Activated T-helper 1 cell treated with anti-CD3 and anti-CD28 coated beads, Interleukin-12 subunit alpha, Interleukin-12 subunit beta, Interleukin-2, Interleukin-4 antibody, amounts not matched to agents 30 ng/mL and 10 ng/mL and 1 ng/mL, durations not matched to agents 14 hours and 24 hours and 36 hours (primary cell): ENCODE results near the gene CUL4A. TPM values are rescaled to one million over a fixed set of nuclear protein-coding genes. Genes with fewer than 3 reads are reported as not detected.
A peak's percentile ranks its signal among the peaks of the same experiment; 100 is the strongest.

Experiments used
- DNase-seq: peaks from one replicate; pipeline ENCODE4 v3.0.0; 2021; ENCODE audit warnings: low spot score
- H3K27ac Mint-ChIP-seq: one replicate; pipeline ENCODE4 v1.8.0; 2021; ENCODE audit warnings: mild to moderate bottlenecking, mixed read lengths
- H3K27me3 Mint-ChIP-seq: one replicate; pipeline ENCODE4 v1.8.0; 2022; ENCODE audit warnings: mild to moderate bottlenecking, moderate library complexity, mixed read lengths; ENCODE audit not compliant: insufficient read depth
- H3K36me3 Mint-ChIP-seq: one replicate; pipeline ENCODE4 v1.8.0; 2021; ENCODE audit warnings: low read depth, mixed read lengths
- H3K4me1 Mint-ChIP-seq: one replicate; pipeline ENCODE4 v1.8.0; 2021; ENCODE audit warnings: low read depth, mixed read lengths
- H3K4me3 Mint-ChIP-seq: one replicate; pipeline ENCODE4 v1.8.0; 2021; ENCODE audit warnings: mild to moderate bottlenecking, moderate library complexity, mixed read lengths
- H3K9me3 Mint-ChIP-seq: one replicate; pipeline ENCODE4 v1.8.0; 2021; ENCODE audit warnings: mixed read lengths
- intact Hi-C: fragments of 100-400 bp; cut with micrococcal nuclease; formaldehyde crosslinking; loops from one replicate; pipeline ENCODE4 v1.15.1; 2024
- total RNA-seq: library from RNA; stranded (reverse); gene quantifications from 2 replicates; pipeline ENCODE4 v1.2.3, GENCODE V29; 2022

CUL4A gene
- total RNA-seq, 1 donor from 2014 or later, result 86.5 TPM

DNA sequence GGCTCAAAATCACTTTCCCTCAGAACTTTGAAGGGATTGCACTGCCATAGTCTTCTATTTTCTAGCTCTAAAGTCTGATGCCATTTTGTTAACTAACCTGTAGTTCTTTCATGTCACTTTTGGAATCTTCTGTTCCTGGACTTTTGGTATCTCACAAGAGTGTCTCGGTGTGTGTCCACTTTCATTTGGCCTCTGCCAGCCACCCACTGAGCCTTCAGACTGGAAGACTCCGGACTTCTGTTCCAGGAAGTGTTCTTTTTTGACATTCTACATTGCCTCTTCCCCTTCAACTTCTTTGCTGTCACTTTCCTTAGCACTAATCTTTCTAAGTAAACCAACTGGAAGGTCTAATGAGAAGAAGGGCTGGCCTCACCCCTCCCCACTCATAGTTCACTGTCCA, 62.6 kb downstream of the CUL4A start:
- Mint-ChIP-seq H3K9me3 (no peaks in the 10 kb centered on the region), H3K27ac (no peak overlapping the region), H3K27me3 (peaks cover 1% of the 10 kb centered on the region), H3K36me3 (peaks cover 9% of the 10 kb centered on the region), H3K4me3 (no peak overlapping the region), H3K4me1 (peaks cover 7% of the 10 kb centered on the region)
- no peak for DNase-seq
- intact Hi-C loops, result no loop called here

DNA sequence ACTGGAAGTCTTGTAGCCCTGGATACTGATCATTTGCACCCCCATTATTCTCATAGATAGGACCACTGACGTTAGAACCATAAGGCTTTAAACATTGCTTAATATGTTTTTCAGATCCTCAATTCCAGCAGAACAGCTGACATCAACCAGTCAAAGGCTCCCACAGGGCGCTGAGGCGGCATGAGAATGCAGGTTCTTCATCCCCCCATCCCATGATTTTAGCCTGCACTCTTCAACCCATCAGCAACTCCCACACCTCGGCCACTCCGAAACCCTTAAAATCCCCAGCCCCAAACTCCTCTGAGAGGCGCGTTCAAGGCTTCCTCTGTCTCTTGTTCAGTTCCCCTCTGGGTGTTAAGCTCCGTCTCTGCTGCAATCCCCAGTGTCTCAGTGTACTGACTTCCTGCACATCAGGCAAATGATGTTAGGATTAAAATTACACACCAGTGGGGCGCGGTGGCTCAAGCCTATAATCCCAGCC, 63.3 kb downstream of the CUL4A start:
- DNase-seq, result no peak
- H3K36me3 Mint-ChIP-seq, result peaks cover 6% of the 10 kb centered on the region
- H3K4me1 Mint-ChIP-seq, result peaks cover 7% of the 10 kb centered on the region
- no peak overlapping the region for H3K27ac Mint-ChIP-seq
- H3K27me3 Mint-ChIP-seq, result peaks cover 1% of the 10 kb centered on the region
- no peaks in the 10 kb centered on the region for H3K9me3 Mint-ChIP-seq
- no peak overlapping the region for H3K4me3 Mint-ChIP-seq
- intact Hi-C loops, result no loop called here

DNA sequence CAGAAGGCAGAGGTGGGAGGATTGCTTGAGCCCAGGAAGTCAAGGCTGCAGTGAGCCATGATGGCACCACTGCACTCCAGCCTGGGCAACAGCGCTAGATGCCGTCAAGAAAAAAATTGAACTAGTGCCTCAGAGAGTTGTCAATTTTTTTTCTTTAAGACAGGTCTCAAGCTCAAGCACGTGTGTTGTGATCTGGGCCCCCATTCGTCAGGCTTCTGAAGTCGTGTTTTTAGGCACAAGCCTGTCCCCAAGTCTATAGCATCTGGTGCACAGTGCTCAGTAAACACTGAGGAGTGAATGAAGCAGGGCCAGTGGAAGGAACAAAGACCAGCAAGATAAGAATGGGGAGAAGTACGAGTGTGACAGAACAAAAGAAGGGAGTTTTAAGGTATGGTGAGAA, 63.9 kb downstream of the CUL4A start:
- no peak for DNase-seq
- no peaks in the 10 kb centered on the region for H3K9me3 Mint-ChIP-seq
- peaks cover 1% of the 10 kb centered on the region for H3K27me3 Mint-ChIP-seq
- H3K36me3 Mint-ChIP-seq, result peaks cover 5% of the 10 kb centered on the region
- no peak overlapping the region for H3K4me3 Mint-ChIP-seq
- intact Hi-C loops, result no loop called here
- peak overlapping the region; percentile 23 for H3K27ac Mint-ChIP-seq
- peaks cover 7% of the 10 kb centered on the region for H3K4me1 Mint-ChIP-seq

DNA sequence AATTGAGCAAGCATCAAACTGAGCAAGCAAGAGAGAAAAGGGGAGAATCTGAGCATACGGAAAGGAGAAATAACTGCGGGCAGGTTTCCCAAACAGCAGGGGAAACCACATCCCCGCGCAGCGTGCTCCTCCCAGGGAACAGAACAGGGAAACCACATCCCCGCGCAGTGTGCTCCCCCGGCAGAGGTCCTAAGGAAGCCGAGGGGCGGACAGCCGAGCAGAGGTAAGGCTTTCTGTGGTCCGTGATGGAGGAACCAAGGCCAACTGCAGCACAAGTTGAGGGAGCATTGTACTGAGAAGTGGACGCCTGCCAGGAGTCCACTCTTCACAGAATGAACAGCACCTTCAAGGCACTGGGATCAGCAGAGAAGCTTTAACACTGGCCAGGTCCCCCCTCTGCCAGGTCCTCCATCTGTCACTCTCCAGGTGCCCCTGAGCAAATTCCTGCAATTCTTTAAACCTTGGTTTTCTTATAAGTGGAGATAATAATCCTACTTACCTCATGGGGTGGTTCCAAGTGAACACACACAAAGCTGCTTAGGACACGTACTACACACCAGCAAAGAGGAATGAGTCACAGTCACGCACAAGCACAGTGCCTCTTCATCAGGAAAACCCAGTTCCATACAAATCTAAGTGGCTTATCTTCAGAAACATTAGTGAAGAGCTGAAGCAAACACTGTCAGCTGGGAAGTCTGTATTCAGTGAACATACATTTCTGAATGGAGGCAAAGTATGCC, 64.6 kb downstream of the CUL4A start:
- Mint-ChIP-seq H3K36me3 (peaks cover 4% of the 10 kb centered on the region), H3K4me3 (no peak overlapping the region), H3K27me3 (peaks cover 1% of the 10 kb centered on the region), H3K27ac (peak overlapping the region; percentile 23), H3K4me1 (peaks cover 7% of the 10 kb centered on the region), H3K9me3 (no peaks in the 10 kb centered on the region)
- intact Hi-C loops, result no loop called here
- no peak for DNase-seq

DNA sequence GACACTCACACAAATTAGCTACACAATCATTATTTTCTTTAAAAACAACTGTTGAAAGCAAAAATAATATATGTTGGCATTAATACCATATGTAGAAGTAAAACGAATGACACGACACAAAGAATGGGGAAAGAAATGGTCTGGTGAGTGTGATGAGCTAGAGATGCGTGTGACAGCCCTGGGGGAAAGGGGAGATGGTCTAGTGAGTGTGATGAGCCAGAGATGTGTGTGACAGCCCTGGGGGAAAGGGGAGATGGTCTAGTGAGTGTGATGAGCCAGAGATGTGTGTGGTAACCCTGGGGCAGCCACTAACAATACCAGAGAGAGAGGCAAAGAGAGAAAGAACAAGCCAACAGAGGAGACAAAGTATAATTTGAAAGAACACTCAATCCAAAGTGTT, 65.3 kb downstream of the CUL4A start:
- H3K4me3 Mint-ChIP-seq, result no peak overlapping the region
- no peak overlapping the region for H3K27ac Mint-ChIP-seq
- peaks cover 7% of the 10 kb centered on the region for H3K4me1 Mint-ChIP-seq
- DNase-seq, result no peak
- peaks cover 4% of the 10 kb centered on the region for H3K36me3 Mint-ChIP-seq
- intact Hi-C loops, result loop anchor here (1.0 to 5.0 kb wide), 2 partner anchors 98 to 120 kb away; no protein-coding TSS in a partner anchor
- no peaks in the 10 kb centered on the region for H3K9me3 Mint-ChIP-seq
- H3K27me3 Mint-ChIP-seq, result peaks cover 1% of the 10 kb centered on the region

DNA sequence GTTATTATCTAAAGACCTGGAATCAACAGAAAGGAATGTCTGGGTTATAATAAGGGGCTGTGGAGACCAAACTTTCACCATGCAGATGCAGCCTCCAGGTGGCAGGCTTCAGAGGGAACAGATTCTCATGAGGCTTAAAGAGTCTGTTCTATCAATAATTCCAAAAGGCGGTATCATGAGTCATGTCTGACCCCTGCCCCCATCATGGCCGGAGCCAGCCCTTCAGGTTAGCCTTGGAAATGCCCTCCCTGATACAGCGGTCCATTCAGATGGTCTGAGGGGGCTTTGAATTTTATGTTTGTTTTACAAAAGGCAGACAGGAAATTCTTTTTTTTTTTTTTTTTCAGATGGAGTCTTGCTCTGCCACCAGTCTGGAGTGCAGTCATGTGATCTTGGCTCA, 66.0 kb downstream of the CUL4A start:
- intact Hi-C loops, result loop anchor here (1.0 to 5.0 kb wide), 2 partner anchors 97 to 119 kb away; no protein-coding TSS in a partner anchor
- Mint-ChIP-seq H3K4me3 (no peak overlapping the region), H3K27me3 (peaks cover 1% of the 10 kb centered on the region), H3K4me1 (peaks cover 7% of the 10 kb centered on the region), H3K36me3 (peaks cover 4% of the 10 kb centered on the region), H3K27ac (no peak overlapping the region), H3K9me3 (no peaks in the 10 kb centered on the region)
- no peak for DNase-seq

DNA sequence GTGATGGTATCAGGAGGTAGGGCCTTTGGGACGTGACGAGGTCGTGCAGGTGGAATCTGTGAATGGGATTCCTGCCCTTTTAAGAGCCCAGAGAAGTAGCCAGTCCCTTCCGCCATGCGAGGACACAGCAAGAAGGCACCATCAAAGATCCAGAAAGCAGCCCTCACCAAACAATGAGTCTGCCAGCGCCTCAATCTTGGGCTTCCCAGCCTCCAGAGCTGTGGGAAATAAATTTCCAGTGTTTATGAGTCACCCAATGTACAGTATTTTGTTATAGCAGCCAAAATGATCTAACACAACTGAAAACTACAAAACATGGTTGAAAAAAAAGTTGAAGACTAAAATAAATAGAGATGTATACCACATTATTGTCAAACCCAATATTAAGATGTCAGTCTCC, 70.7 kb downstream of the CUL4A start:
- Mint-ChIP-seq H3K27me3 (peaks cover 4% of the 10 kb centered on the region), H3K36me3 (no peaks in the 10 kb centered on the region), H3K4me1 (no peaks in the 10 kb centered on the region), H3K9me3 (no peaks in the 10 kb centered on the region), H3K27ac (no peak overlapping the region), H3K4me3 (no peak overlapping the region)
- DNase-seq, result no peak
- intact Hi-C loops, result no loop called here

DNA sequence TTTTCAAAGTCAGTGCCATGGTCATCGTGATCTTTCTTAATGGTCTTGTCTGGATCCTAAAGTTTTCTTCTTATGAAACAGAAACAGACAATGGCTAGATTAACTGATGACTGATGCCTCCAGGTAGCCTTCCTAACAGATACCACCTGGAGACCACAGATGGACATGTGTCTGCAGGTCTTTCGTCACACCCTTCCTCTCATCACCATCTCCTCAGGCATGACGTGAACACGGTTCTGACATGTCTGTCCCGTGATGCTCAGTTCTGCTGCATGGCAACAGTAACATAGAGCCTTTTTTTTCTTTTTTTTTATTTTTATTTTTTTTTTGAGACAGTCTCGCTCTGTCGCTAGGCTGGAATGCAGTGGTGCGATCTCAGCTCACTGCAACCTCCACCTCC, 74.5 kb downstream of the CUL4A start:
- H3K27ac Mint-ChIP-seq, result no peak overlapping the region
- peaks cover 4% of the 10 kb centered on the region for H3K27me3 Mint-ChIP-seq
- H3K36me3 Mint-ChIP-seq, result no peaks in the 10 kb centered on the region
- intact Hi-C loops, result no loop called here
- no peaks in the 10 kb centered on the region for H3K9me3 Mint-ChIP-seq
- DNase-seq, result no peak
- no peak overlapping the region for H3K4me3 Mint-ChIP-seq
- H3K4me1 Mint-ChIP-seq, result no peaks in the 10 kb centered on the region

DNA sequence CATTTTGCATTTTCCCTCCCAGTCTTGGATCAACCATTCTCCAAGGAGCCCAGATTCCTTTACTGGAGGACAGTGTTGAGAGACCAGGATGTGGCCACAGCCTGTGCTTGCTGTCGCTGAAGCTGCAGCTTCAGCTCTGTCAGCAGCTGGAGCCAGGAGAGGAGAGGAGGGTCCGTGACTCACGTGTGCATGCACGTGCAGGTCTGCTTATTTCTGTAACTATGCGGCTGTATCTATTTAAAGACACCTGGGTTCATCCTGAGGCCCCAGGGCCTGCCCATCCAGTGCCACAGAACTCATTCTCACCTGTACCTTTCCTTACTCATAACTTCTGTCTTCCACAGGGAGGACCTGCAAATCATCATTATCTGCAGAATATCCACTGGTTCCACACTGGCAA, 79.5 kb downstream of the CUL4A start:
- peaks cover 39% of the 10 kb centered on the region for H3K27me3 Mint-ChIP-seq
- H3K27ac Mint-ChIP-seq, result no peak overlapping the region
- intact Hi-C loops, result no loop called here
- H3K36me3 Mint-ChIP-seq, result no peaks in the 10 kb centered on the region
- H3K9me3 Mint-ChIP-seq, result no peaks in the 10 kb centered on the region
- no peak for DNase-seq
- H3K4me3 Mint-ChIP-seq, result no peak overlapping the region
- peaks cover 11% of the 10 kb centered on the region for H3K4me1 Mint-ChIP-seq

DNA sequence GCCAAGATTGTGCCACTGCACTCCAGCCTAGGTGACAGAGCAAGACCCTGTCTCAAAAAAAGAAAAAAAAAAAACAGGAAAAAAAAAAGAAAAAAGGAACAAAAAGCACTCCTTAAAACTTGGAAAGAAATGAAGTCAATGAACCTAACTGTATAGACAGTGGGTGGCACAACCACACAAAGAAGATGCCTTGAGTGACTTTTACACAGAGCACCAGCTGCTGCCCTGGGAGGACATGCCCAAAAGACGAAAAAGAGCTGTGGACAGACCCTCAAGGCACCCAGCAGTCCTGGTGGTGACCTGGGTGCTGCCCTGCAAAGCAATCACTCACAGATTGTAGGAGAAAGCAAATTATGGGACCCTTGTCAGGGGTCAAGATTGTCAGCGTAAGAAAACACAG, 81.7 kb downstream of the CUL4A start:
- no peaks in the 10 kb centered on the region for H3K36me3 Mint-ChIP-seq
- intact Hi-C loops, result no loop called here

DNA sequence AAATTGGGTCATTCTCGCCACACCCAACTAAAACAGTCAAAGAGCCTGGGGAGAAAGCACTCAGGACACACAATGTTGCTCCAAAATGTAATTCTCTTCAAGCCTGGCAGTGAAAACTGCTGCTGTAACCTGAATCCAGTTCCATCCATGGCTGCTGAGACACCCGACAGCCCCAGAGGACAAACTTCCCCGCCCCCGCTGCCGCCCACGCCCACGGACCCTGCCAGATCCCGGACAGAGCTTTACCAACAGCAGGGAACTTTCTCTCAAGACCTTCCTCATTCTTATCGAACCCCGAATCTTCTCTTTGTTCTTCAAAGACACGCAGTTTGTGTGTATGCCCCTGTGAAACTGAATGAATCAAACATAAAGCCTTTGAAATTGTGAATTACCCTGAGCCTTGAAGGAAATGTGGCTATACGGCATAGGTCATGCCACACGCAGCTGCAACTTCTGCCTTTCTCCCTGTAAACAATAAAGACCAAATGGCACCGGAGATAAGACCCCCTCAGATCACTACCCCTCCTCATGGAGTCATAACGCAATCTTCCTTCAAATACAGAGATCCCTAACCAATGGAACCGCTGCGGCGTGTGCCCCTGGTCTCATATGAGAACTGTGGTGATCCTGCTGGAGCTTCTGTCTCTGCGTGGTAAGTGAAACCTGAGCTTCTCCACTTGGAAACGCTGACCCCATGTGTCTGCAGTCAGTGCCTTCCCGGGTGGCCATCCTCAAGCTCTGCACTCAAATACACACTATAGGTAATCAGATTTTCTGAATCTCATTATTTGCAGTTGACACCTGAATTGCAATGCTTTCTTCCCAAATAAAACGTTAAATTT, 82.8 kb downstream of the CUL4A start:
- Mint-ChIP-seq H3K4me1 (peaks cover 11% of the 10 kb centered on the region), H3K27ac (no peak overlapping the region), H3K9me3 (no peaks in the 10 kb centered on the region), H3K4me3 (peak overlapping the region; percentile 27), H3K27me3 (peaks cover 47% of the 10 kb centered on the region), H3K36me3 (peaks cover 2% of the 10 kb centered on the region)
- intact Hi-C loops, result no loop called here
- DNase-seq, result no peak

More for the DNA sequence above, 81.7 kb downstream of the CUL4A start:
- peaks cover 11% of the 10 kb centered on the region for H3K4me1 Mint-ChIP-seq
- H3K9me3 Mint-ChIP-seq, result no peaks in the 10 kb centered on the region
- H3K27me3 Mint-ChIP-seq, result peaks cover 45% of the 10 kb centered on the region
- DNase-seq, result no peak
- H3K4me3 Mint-ChIP-seq, result peak overlapping the region; percentile 29
- H3K27ac Mint-ChIP-seq, result no peak overlapping the region

DNA sequence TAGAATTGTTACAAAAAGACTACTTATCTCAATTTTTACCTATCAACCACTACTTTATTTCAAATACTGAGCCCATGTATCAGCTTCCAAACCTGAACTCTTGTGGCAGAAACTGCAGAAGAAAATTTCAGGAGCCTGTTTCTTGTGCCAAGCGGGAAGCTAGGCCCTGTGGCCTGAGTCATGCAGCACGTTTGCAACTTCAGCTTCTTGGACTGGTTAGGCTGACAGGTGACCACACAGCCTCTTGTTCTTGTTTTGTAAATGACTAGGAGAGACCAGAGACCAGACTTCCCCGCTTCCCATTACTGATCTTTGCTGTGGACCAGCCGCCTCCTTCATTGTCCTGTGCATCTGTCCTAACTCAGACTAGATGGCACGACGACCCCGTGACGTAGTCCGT, 84.3 kb downstream of the CUL4A start:
- no peaks in the 10 kb centered on the region for H3K9me3 Mint-ChIP-seq
- peaks cover 22% of the 10 kb centered on the region for H3K4me1 Mint-ChIP-seq
- H3K27me3 Mint-ChIP-seq, result peaks cover 47% of the 10 kb centered on the region
- no peak overlapping the region for H3K27ac Mint-ChIP-seq
- no peak overlapping the region for H3K4me3 Mint-ChIP-seq
- no peak for DNase-seq
- H3K36me3 Mint-ChIP-seq, result peaks cover 2% of the 10 kb centered on the region
- intact Hi-C loops, result no loop called here

DNA sequence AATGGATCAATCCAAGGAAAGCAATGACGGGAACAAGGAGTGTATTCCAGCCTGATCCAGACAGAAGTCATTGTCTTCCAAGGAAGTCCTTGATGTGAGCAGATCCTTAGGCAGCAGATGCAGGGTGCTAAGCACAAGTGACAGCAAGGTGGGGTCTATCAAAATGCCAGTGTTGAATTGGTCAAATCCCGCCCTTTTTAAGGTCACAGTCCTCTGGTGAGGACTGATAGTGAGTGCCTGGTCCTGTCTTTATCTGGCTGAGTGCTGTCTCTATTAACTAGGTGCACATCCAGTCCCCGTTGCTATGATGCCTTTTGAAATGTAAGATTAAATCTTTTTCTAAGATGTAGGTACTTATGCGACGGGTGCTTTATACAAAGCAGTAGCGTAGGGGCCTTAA, 86.4 kb downstream of the CUL4A start:
- Mint-ChIP-seq H3K4me1 (peaks cover 22% of the 10 kb centered on the region), H3K4me3 (peak overlapping the region; percentile 94), H3K27me3 (peaks cover 37% of the 10 kb centered on the region), H3K9me3 (no peaks in the 10 kb centered on the region), H3K36me3 (peaks cover 2% of the 10 kb centered on the region), H3K27ac (no peak overlapping the region)
- DNase-seq, result no peak
- intact Hi-C loops, result loop anchor here (2.0 to 5.0 kb wide), 3 partner anchors 353 to 708 kb away; partner anchors contain the start of gene TUBGCP3
